Heart right ventricle (tissue), 16 donors: ENCODE results near the gene CACNA1E. TPM values are rescaled to one million over a fixed set of nuclear protein-coding genes. Genes with fewer than 3 reads are reported as not detected.

Experiments used
- ATAC-seq, 8 donors: fragments of 200-7000 bp; cut with Tn5 transposase; one replicate each; pipeline ENCODE4 v1.9.1; 2020; ENCODE audit warnings: mild to moderate bottlenecking in 8 of 8, moderate library complexity in 8 of 8, moderate number of reproducible peaks in 1 of 8
- DNase-seq, 2 donors: peaks; one replicate each; pipeline ENCODE4 v3.0.0-alpha.2; 2020
- H3K27ac ChIP-seq, 10 donors: fragments of 200-600 bp; sonication (generic) in 2 of 10; one replicate each; pipeline versions ENCODE4 v1.5.0 to v1.8.0; 2020 to 2022; ENCODE audit warnings: mild to moderate bottlenecking in 3 of 10
- H3K27me3 ChIP-seq, 7 donors: fragments of 200-600 bp; one replicate each; pipeline ENCODE4 v1.8.0; 2021 to 2022; ENCODE audit warnings: mild to moderate bottlenecking in 2 of 7
- H3K36me3 ChIP-seq, 9 donors: fragments of 200-600 bp; sonication (generic) in 1 of 9; one replicate each; pipeline versions ENCODE4 v1.5.0 to v1.8.0; 2020 to 2022; ENCODE audit warnings: mild to moderate bottlenecking in 2 of 9
- H3K4me1 ChIP-seq, 9 donors: fragments of 200-600 bp; sonication (generic) in 1 of 9; one replicate each; pipeline versions ENCODE4 v1.5.0 to v1.8.0; 2020 to 2022; ENCODE audit warnings: mild to moderate bottlenecking in 4 of 9
- H3K4me3 ChIP-seq, 10 donors: fragments of 200-600 bp; sonication (generic) in 2 of 10; one replicate each; pipeline versions ENCODE4 v1.5.0 to v1.8.0; 2020 to 2022; ENCODE audit warnings: mild to moderate bottlenecking in 7 of 10, moderate library complexity in 2 of 10
- H3K9me3 ChIP-seq, 11 donors: fragments of 200-600 bp in 10 of 11; sonication (generic) in 2 of 11; one replicate each; pipeline versions ENCODE4 v1.5.0 to v1.8.0; 2013 to 2022; ENCODE audit warnings: mild to moderate bottlenecking in 2 of 11, control low read depth in 1 of 11, moderate library complexity in 1 of 11
- WGBS, 2 donors: extraction: QIAGEN DNeasy Blood & Tissue Kit; methylation state at CpG; one replicate each; pipeline ENCODE4 v1.1.7; 2013; ENCODE audit warnings: inconsistent platforms in 1 of 2; 5-methylcytosine and 5-hydroxymethylcytosine counted together
- intact Hi-C, 10 donors: fragments of 100-400 bp; cut with DNase I; formaldehyde crosslinking; loops; one replicate each; pipeline versions ENCODE4 v1.11.1 to v1.14.2; 2022
- polyA plus RNA-seq, 2 donors: library from polyadenylated mRNA; stranded (reverse); fragments of 200-250 nt; gene quantifications; one replicate each; pipeline ENCODE4 v1.2.3, GENCODE V29; 2013
- total RNA-seq, 10 donors: library from RNA; stranded (reverse); fragmentation: NEBNext Ultra II Directional in 3 of 10; extraction: Animal tissue kit (Norgen Biotek cat#: 25700) in 3 of 10; gene quantifications; one replicate each; pipeline versions ENCODE4 v1.2.1 to v1.2.4, GENCODE V29; 2021 to 2023
- TF ChIP-seq, protein P1 (sequence below), 9 donors: fragments of 200-600 bp; sonication (generic) in 2 of 9; IDR thresholded peaks; one replicate each; pipeline versions ENCODE4 v1.5.0 to v1.8.0; 2021 to 2022; ENCODE audit warnings: antibody characterized with exemption in 9 of 9, mild to moderate bottlenecking in 5 of 9, moderate library complexity in 1 of 9
- donor health status: Arrhythmogenic right ventricular cardiomyopathy.
- donor health status: ischemic (EF 13 %, LVEDD 7.1; RV severe dilation, severe dysfunction).
- donor health status: healthy with polysubstance abuse.
- donor health status: DM: no; HTN: yes; CAD: no.
- donor health status: DM: no; HTN: no; CAD: no.
- donor health status: ischemic (EF 25% LVEDD 6.9; RV normal size, moderate dysfunction).
- donor health status: ischemic (EF 25% LVEDD 5.7; RV mildly dilated, moderate dysfunction).
- donor health status: healthy.
- donor health status: DM: yes; HTN: yes; CAD: no.
- donor health status: Ischemic cardiomyopathy.
- donor health status: ischemic (EF 35%, LVEDD 5.7; RV mildly dilated, moderate dysfunction).
- donor health status: nonischemic (EF 11% LVEDD 7.7; RV severe dilation, severe dysfunction).
- donor health status: DM: yes; HTN: yes; CAD: no.
- donor health status: PGD.
- donor health status: ischemic (EF 29% LVEDD 5.4; RV normal size, mild dysfunction).
- donor health status: nonischemic (EF 23%, LVEDD 6.1; RV moderate dilation, normal function).

Gene CACNA1E
- total and polyA plus RNA-seq, 12 donors: 0.04 to 21.7 (median 0.71) TPM

DNA sequence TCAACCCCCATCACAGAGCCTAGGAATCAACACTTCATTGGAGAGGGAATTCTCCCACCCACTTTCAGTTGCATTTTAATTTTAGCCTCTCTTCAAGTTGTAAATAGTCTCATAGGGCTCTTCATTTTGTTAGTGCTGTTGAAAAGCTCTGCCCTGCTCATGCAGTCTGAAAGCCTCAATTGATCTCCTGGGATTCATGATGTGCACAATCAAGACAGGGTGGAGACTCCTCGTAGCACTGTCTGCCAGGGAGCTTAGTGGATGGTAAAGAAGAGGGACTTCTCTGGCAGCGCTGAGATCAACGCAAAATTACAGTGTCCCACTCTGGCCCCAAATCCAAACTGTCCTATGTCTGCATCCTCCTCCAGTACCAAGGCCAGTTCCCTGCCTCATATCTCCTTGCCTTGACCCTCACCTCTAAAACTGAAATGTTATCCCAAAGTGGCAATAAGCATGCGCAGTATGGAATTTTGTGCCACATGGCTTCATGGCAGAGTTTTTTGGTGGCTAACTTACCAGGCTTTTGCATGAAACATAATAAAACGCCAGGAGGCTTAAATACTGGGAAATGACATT, 282.2 kb downstream of the CACNA1E start:
- peaks cover 0 to 15% (median 4%) of the 10 kb centered on the region in 7 donors for H3K27me3 ChIP-seq
- H3K9me3 ChIP-seq: no peaks in the 10 kb centered on the region
- ATAC-seq: no peak
- TF ChIP-seq, protein P1, sequence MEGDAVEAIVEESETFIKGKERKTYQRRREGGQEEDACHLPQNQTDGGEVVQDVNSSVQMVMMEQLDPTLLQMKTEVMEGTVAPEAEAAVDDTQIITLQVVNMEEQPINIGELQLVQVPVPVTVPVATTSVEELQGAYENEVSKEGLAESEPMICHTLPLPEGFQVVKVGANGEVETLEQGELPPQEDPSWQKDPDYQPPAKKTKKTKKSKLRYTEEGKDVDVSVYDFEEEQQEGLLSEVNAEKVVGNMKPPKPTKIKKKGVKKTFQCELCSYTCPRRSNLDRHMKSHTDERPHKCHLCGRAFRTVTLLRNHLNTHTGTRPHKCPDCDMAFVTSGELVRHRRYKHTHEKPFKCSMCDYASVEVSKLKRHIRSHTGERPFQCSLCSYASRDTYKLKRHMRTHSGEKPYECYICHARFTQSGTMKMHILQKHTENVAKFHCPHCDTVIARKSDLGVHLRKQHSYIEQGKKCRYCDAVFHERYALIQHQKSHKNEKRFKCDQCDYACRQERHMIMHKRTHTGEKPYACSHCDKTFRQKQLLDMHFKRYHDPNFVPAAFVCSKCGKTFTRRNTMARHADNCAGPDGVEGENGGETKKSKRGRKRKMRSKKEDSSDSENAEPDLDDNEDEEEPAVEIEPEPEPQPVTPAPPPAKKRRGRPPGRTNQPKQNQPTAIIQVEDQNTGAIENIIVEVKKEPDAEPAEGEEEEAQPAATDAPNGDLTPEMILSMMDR (IDR thresholded peaks at IDR 0.05): no peak
- DNase-seq: no peak
- no peaks in the 10 kb centered on the region for H3K4me1 ChIP-seq
- 60 to 67% methylated on average over 5 of the region's 5 CpGs for WGBS, 2 donors
- H3K4me3 ChIP-seq: no peak overlapping the region
- no peak overlapping the region for H3K27ac ChIP-seq
- no peaks in the 10 kb centered on the region for H3K36me3 ChIP-seq
- intact Hi-C loops: loop anchor here in 1 of 10 donors (10.0 kb wide), 1 partner anchor 151 kb away; no protein-coding TSS in a partner anchor

GRCh38 chr1:181767001-181767708, 283.8 kb downstream of the CACNA1E start:
- WGBS, 2 donors: 67 to 72% methylated on average over 2 of the region's 2 CpGs
- TF ChIP-seq, protein P1 (IDR thresholded peaks at IDR 0.05): no peak
- peaks cover 0 to 19% (median 7%) of the 10 kb centered on the region in 7 donors for H3K27me3 ChIP-seq
- no peak overlapping the region for H3K4me3 ChIP-seq
- no peak for DNase-seq
- no peak overlapping the region for H3K27ac ChIP-seq
- no peaks in the 10 kb centered on the region for H3K4me1 ChIP-seq
- intact Hi-C loops: loop anchor here in 1 of 10 donors (10.0 kb wide), 1 partner anchor 152 kb away; no protein-coding TSS in a partner anchor
- ATAC-seq: peak in 1 of 8 donors; percentile 51
- H3K9me3 ChIP-seq: no peaks in the 10 kb centered on the region
- no peaks in the 10 kb centered on the region for H3K36me3 ChIP-seq

DNA sequence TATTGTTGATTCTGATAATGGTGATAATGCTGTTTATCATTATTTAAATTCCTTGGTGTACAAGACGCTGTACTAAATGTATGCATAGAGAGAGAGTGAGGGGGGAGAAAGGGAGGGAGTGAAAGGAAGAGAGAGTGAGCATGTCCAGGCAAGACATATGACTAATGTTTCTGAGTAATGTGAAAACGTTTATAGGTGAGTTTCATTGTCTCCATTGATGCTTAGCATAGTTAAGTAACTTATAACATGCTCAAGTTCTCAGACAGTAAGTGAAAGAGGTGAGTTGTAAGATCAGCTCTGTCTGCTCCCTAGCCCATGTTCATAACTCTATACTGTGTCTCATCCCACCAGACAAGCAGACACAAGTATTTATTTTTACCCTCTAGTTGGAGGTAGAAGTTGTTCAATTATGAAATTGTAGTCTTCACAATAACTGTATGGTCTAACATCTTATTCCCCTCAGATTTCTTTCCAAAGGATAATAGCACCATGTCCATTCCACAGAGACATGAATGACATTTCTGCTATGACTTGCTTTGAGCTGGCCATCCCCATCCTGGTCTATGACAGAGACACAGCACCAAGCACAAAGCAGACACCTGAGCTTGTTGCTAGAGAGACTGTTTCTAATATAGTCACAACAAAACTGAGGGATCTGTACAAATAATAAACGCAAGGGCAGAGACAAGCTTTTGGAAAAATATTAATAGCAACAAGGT, 285.1 kb downstream of the CACNA1E start:
- DNase-seq (no peak), ATAC-seq (no peak)
- Histone ChIP-seq H3K9me3 (no peaks in the 10 kb centered on the region), H3K27me3 (peaks cover 0 to 10% (median 4%) of the 10 kb centered on the region in 7 donors), H3K4me1 (no peaks in the 10 kb centered on the region), H3K27ac (no peak overlapping the region), H3K36me3 (no peaks in the 10 kb centered on the region), H3K4me3 (no peak overlapping the region)
- TF ChIP-seq, protein P1 (IDR thresholded peaks at IDR 0.05): no peak
- WGBS, 2 donors: 56 to 59% methylated on average over 3 of the region's 3 CpGs
- intact Hi-C loops: loop anchor here in 1 of 10 donors (10.0 kb wide), 1 partner anchor 154 kb away; no protein-coding TSS in a partner anchor

DNA sequence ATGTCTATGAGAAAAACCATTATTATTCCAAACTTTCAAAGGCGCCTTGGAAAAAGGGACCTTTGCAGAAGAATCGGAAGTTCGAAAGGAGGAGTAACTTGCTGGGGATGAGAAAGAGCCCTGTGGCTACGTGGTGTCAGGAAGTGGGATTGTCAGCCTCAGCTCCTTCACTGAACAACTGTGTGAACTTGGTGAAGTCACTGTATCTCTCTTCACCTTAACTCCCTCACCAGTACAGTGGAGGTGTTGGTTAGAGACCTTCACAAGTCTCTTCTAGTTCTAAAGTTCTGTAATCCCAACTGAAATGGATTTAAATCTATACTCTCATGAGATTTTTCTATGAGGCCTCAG, 285.6 kb downstream of the CACNA1E start:
- Histone ChIP-seq H3K27ac (no peak overlapping the region), H3K27me3 (peaks cover 0 to 7% (median 4%) of the 10 kb centered on the region in 7 donors), H3K36me3 (no peaks in the 10 kb centered on the region), H3K4me1 (no peaks in the 10 kb centered on the region), H3K4me3 (no peak overlapping the region), H3K9me3 (no peaks in the 10 kb centered on the region)
- DNase-seq: no peak
- ATAC-seq: no peak
- WGBS, 2 donors: 78 to 84% methylated on average over 4 of the region's 4 CpGs
- intact Hi-C loops: loop anchor here in 1 of 10 donors (10.0 kb wide), 1 partner anchor 154 kb away; no protein-coding TSS in a partner anchor
- TF ChIP-seq, protein P1 (IDR thresholded peaks at IDR 0.05): no peak
